ENCODE data around the gene COL8A1.
"Not testable (repeated sequence)": the region's sequence is repeated elsewhere in the genome, so short reads cannot be mapped to it uniquely, and the experiment has no call there.

Gene COL8A1

DNA sequence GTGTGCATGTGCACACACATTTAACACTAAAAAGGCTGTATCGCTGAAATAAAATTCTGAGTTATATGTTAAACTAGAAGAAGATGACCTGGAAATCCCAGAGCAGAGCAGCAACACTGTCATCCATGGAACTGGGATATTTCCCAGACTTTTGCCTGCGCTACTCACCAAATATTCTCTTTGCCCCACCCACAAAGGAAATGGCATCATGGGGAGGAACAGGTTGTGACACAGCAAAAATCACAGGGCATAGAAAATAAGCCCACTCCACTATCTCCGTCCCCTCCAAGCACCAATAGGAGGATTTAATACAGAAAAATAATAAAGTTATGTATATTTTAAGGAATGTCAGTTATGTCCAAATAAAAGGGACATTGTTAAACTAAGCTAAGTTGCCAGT is 71.7 kb downstream of the COL8A1 start:
- DNase-seq (ENCODE audit: low spot score) = no peak

DNA sequence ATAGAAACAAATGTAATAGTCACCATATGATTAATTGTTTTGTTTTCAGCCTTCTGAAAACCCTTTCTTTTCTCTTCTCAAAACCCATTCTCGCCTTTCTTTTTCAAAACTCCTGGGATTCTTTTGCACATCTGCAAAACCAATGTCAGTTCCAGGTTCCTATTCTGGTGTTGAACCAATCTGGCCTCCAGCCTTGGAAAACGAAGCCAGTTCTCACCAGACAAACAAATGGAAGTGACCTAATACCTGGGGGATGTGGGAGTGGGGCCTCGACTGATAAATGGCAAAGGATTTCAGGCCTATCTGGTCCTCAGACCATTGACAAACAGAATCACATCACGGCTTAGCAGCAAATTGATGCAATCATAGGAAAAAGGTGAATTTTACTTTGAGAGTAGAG is 73.0 kb downstream of the COL8A1 start:
- no peak for DNase-seq (ENCODE audit: low spot score)

DNA sequence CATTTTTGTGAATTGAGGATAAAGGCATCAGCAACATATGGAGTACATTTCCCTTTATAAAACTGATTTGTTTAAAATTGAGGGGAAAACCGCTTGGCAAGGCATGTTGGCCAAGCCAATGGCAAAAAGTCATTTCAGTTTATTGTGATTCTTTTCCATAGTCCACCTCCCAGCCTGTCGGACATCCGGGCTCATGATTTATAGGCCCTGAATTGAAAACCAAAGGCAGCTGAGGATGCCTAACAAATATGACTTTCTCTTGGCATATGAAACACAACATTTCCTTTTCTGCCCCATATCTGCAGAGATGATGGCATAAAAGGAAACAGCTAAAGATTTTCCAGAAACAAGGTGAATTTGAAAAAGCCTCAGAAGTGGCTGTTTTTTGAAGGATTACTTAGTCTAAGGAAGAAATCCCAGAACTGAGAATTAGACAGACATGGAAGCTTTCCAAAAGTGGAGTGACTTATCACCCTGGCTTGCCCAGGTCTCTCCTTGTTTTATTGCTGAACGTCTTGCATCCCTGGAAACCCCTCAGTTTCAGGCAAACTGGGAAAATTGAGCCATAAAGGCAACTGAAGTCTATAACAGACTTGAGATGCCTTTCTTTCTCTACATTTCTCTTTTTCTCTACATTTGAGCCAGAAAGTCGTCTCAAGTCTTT is 74.0 kb downstream of the COL8A1 start:
- DNase-seq (ENCODE audit: low spot score) = no peak

DNA sequence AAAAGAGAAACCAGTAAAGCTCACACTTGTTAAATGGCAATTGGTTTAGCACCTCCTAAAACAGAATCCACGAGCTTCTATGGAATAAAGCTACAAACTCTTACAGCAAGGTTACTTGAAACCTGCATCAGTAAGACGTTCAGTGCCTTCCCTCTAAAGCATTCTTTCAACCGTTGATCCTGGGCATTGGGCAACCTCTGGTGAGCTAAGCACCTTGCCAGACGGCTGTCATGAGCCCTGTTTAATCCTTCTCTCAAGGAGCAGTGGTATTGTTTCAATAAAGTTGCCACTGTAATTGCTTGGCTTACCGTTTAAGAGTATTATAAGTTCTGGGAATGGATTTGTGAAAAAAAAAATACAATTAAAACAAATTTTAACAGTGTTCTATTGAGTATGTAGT is 75.0 kb downstream of the COL8A1 start:
- no peak for DNase-seq (ENCODE audit: low spot score)

DNA sequence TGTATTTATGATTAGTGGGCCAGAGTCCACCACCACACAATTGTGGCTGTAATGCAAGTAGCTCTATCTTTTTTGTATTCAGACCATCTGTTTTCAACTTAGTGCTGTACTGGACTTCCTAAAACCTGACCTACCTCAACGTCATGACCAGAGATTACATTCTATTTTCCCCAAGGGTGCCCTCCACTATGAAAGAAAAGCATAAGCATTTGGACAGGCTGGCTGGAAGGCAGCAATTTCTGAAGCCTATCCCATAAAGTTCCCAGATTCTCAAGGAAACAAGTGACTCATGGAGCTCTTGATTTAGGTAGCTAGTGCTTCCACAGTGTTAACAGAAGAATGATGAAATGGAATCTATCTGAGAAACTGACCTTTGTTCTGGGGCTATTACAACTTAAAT is 75.8 kb downstream of the COL8A1 start:
- no peak for DNase-seq (ENCODE audit: low spot score)

DNA sequence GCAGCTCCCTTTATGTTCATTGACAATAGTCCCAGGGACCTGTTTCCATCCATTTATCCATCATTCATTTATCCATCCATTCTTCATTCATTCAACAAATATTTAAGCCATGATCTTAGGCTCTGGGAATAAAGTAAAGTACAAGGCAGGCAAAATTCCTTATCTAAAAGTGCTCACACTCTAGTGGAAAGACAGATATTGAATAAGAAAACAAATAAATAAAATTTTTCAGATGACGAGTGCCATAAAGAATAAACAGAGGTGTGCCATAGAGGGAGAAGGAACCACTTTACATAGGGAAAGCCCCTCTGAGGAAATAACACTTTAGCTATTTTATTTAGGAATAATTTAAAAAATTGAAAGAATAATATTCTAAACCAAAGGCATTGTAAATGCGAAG is 76.2 kb downstream of the COL8A1 start:
- DNase-seq (ENCODE audit: low spot score) = no peak

DNA sequence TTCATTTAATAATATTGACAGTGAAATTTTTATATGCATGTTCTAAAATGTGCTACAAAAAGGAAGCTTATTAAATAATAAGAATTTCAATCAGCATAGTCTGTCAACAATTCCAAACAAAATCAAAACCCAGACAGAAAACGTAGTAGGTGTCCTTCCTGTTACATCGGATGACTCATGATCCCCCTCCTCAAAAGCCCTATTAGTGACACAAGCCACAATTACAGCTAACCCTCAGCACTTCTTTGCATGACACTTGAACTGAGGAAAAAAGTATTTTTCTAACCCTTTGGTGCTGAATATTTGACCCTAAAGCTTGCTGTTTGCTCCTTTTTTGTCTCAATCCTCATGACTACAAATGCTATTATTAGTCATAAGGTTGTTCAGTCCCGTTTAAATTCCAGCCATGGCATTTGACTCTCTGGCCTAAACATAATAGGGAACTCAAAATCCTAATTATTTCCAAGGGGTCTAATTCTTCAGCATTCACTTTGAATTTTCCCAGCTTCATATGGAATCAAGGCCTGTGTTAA is 78.1 kb downstream of the COL8A1 start:
- DNase-seq (ENCODE audit: low spot score) = no peak

DNA sequence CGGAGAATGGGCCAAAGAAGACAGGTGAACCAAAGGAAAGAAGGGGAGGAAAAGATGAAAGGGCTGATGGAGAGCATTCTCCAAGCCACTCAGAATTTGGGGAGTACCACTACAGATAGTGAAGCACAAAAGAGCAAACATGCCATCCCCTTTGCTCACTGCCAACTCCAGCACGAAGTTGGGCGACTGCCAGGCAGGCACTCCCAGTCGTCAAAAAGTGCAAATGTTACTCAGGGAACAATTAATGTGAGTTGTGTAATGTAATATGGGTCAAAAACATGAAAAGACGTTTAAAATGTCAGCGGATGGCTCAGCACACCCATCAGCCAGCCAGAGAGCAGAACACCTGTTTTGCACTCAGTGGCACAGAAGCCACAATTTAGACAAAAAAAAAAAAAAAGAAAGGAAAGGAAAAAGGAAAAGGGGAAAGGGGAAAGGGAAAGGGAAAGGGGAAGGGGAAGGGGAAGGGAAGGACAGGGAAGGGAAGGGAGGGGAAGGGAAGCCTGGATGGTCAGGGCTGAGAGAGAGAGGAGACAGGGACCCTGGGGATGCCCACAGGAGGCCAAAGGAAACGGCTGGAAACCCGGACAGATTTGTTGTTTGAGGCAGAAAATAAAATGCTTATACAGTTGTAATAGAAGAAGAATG is 82.7 kb downstream of the COL8A1 start:
- DNase-seq (ENCODE audit: low spot score) = no peak

DNA sequence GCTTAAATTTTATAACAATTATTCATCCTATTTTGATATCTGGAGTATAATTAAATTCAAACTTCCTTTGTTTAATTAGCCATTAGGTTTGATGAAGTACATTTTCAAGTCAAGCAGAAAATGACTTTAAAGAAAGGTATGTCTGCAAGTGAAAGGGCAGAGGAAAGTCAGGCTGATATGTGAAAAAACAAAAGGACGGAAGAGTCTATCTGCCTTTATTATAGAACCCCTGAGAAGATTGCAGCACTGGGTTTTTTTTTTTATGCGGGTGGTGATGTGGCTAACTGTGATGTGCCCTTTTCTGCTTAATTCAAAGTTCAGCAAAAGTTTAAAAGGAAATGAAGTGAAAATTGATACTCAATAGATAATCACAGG is 83.2 kb downstream of the COL8A1 start:
- no peak for DNase-seq (ENCODE audit: low spot score)

DNA sequence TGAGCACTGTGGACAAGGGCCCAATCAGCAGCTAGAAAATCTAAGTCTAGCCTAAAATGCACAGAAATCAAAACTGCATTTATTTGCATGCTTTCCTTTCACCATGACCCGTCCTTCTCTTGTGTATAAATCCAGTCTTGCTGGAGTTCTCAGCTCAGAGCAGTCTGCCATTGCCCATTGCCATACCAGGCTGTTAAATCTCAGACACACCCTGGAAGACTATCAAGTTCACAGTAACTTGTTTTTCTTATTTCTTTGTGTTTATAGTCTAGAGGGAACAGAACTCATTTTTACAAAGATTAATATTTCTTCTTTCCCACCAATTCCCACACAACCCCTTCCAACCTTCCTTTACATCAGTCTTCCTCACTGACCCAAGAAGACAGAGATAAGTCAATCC is 85.9 kb downstream of the COL8A1 start:
- no peak for DNase-seq (ENCODE audit: low spot score)

DNA sequence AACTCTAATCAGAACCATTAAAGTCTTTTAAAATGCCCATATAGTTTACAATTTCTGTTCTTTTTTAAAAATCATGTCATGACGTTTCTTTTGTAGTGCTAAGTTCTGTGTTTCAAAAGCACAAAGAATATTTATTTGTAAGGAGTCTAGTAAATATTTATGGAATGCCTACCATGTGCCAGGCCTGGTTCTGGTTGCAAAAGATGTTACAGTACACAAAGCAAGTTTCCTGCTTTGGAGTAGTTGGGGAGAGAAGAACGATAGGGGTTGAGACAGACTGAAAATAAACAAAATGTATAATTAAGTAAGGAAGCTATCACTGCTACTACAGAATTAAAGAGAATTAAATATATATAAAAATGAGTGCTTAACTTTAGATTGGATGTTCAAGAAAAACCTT is 92.5 kb downstream of the COL8A1 start:
- no peak for DNase-seq (ENCODE audit: low spot score)

DNA sequence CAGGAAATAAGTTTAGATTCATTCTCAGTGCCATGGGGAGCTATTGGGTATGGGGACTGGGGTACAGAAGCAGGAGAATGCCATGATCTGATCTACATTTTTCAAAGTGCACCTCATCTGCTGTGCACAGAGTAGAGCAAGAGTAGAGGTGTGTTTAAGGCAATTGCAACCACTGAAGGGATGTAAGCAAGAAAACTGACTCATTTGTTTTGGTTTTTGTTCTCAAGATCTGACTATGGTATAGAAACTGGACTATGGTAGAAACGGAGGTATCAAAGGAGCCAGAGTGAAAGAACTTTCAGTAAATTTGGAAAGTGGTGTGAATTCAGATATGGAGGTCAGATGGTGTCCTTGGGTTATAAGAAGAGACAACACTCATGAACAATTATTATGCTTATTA is 93.1 kb downstream of the COL8A1 start:
- no peak for DNase-seq (ENCODE audit: low spot score)

DNA sequence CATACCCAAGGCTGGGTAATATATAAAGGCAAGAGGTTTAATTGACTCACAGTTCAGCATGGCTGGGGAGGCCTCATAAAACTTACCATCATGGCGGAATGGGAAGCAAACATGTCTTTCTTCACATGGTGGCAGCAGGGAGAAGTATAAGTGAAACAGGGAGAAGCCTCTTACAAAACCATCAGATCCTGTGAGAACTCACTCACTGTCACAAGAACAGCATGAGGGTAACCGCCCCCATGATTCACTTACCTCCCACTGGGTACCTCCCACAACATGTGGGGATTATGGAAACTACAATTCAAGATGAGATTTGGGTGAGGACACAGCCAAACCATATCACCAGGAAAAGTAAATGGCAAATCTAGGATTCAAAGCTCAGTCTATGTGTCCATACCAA is 102.0 kb downstream of the COL8A1 start:
- not testable (repeated sequence) for DNase-seq (ENCODE audit: low spot score)

DNA sequence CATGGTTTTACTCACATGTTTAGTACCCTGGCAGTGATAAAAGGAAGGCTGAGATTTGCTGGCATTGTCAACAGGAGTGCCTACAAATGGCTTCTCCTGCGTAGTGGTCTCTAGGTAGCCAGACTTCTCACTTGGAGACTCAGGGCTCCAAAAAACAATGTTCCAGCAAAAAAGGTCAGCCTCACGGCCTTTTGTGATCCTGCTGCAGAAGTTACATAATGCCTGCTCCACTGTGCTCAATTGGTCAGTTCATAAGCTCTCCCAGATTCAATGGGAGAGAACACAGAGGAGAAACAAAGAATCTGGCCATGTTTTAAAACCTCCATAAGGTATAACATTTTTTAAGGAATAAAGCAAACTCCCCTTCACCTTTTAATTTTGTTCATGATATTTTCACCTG is 103.2 kb downstream of the COL8A1 start:
- DNase-seq (ENCODE audit: low spot score) = no peak

DNA sequence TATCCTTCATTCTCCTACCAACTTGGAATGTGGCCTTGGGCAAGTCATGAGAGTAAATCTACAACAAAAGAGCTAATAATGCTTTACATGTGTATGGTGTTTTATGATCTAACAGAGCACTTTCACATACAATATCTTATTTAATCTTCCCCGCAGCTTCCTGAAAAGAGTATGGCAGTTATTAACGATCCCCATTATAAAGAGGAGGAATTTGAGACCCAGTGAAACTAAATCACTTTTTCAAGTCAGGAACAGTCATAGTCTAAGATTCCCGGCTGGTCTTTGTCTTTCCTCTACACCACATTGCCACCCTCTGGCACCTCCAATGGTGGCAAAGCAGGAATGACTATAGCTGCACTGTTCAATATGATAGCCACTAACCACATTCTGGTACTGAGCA is 109.5 kb downstream of the COL8A1 start:
- no peak for DNase-seq (ENCODE audit: low spot score)

DNA sequence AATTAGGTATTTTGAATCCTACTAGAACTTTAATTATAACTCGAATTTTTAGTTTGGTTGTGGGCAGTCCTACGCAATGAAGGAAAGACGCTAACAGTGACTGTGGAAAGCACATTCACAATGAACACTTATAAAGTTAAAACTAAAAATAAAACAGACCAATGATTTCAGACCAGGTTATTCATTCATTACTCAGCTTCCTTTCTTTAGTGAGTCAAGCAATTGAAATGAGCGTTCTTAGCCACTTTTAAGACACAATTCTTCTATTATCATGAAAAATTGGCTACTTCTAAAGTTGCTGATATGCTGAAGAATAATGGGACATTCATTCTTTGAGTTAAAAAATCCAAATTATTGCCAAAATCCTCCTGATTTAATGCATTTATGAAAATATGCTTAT is 113.3 kb downstream of the COL8A1 start:
- DNase-seq (ENCODE audit: low spot score) = no peak

DNA sequence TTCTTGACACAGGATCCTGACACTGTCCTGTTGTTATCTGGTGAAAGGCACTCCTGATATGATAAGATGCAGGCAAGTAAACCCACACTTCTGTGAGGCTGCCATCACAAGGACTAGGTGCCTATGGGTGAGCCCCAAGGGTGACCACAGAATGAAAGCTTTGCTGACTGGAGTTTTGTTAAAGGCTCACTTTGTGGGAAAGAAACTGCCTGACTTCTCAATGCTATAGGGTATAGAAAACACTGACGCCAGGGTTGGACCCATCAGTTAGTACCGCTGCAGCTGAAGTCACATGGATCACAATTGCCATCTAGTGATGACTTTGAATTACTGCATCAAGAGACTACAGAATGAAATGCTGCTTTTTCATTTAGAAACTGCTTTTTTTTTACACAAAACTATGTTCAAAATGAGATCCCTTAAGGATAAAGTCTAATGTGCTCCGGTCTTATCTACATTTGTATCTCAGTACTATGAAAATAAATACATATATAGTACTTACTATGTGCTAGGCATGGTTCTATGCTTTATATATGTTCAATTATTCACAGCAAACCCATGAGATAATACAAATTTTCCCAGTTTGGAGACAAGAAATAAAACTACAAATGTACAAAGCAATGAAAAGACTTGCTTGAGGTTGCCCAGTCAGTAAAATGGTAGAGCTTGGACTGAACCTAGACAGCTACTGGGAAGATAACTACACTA is 115.0 kb downstream of the COL8A1 start:
- peak; percentile 83 for DNase-seq (ENCODE audit: low spot score)

DNA sequence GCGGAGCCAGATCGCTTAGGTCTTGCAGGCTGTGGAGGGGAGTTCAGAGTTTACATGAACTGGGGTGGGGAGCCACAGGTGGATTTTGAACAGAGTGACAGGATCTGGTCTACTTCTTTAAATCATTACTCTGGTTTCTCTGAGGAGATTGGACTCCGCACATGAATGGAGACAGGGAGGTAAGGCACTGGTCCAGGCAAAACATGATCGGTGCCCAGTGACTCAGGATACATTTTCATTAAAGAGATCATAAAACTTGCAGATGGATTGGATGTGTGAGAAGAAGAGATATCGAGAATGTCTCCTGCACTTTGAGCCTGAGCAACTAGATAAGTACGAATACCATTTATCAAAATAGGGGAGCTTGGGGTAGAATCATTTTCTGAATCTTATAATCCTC is 117.4 kb downstream of the COL8A1 start:
- DNase-seq (ENCODE audit: low spot score) = no peak

DNA sequence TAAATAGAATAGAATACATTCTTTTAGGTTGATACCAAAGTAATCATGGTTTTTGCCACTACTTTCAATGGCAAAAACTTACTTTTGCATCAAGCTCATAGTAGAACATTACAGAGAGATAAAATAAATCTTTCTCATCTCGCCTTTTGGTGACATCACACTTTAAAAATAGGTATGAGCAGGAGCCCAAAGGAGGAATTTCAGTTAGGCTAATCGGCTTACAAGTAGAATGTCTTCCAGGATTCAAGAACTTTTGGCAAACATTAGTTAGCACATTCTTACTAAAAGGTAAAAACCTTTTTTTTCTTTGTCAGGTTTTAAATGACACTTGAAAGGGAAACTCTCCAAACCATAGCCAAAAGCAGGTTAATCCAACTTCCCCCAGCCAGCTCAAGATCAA is 119.6 kb downstream of the COL8A1 start:
- no peak for DNase-seq (ENCODE audit: low spot score)

DNA sequence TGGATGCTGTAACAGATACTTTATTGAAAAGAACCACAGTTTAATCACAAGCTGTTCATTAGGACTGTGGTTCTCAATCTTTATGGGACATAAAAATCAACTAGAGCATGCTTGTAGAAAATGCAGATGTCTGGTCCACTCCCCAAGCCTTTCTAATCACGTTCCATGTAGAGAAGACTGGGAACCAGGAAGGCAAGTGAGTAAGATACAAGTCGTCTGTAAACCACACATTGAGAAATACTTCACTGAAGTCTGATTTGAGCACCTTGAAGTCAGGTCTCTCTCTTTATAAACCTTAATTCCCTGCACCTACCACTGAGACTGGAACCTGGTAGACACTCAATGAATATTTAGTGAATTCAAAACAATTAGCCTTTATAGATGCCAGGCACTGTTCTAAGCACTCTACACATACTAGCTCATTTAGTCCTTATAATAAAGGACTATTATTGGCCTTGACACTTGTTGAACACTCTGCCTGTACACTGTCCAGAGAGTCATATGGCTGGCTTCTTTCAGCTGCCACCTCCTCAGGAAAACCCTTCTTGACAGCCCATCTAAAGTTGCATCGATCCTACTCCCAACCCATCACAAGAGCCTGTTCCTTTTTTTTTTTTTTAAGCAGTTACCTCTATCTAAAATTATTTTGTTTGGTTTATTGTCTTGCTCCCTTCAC is 120.2 kb downstream of the COL8A1 start:
- no peak for DNase-seq (ENCODE audit: low spot score)

DNA sequence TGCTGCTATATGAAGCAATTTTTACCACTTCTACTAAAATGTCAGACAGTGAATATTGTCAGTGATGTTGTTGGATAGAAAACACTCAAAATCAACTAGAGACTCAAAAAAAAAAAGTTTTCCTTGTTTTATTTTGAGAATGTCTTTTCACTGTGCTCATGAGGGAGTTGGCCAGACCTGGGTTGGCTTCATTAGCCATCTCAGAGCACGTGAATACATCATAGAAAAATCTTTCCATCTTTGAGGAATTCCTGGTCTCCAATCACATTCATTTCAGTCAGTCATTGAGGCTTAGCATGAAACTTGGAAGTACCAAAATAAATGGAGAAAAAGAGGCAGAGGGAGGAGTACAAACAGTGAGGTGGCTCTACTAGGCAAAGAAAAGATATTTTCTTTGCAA is 121.6 kb downstream of the COL8A1 start:
- no peak for DNase-seq (ENCODE audit: low spot score)

DNA sequence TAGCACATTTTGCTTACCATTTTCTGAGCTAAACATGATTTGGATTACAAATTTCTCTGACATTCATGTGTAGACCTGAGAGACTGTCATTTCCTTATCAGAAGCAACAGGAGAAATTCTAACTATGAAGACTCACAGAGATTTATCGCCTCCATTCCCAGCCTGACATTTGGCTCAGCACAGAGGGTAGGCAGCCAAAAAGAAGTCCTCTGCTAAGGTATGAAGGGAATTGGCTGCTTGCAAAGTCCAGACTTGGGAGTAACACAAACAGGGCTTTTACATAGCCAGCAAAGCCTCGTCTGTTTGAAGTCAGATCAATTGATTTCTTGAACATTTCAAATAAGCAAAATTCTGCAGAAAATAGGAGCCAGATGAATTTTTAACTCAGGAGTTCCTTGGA is 122.2 kb downstream of the COL8A1 start:
- DNase-seq (ENCODE audit: low spot score) = no peak
